ENCODE results near the gene HNRNPUL2.

DNA sequence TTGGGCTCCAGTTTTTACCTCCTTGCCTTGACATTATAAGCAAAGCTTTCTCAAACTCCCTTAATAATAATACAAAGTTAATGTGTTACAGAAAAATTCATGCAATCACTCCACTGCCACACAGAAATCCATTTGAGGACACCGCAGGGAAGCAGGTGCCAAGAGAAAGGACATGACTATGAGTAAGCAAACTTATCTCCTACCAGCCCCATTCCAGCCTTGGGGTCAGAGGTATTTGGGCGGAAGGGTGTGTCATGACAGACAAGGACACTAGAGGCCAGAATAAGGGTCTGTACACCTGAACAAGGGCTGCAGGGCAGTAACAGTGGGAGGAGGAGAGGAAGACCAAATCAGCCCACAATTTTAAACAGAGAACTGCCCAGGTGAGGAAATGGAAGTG, 13.9 kb downstream of the HNRNPUL2 start:
- TF ChIP-seq, protein P1, sequence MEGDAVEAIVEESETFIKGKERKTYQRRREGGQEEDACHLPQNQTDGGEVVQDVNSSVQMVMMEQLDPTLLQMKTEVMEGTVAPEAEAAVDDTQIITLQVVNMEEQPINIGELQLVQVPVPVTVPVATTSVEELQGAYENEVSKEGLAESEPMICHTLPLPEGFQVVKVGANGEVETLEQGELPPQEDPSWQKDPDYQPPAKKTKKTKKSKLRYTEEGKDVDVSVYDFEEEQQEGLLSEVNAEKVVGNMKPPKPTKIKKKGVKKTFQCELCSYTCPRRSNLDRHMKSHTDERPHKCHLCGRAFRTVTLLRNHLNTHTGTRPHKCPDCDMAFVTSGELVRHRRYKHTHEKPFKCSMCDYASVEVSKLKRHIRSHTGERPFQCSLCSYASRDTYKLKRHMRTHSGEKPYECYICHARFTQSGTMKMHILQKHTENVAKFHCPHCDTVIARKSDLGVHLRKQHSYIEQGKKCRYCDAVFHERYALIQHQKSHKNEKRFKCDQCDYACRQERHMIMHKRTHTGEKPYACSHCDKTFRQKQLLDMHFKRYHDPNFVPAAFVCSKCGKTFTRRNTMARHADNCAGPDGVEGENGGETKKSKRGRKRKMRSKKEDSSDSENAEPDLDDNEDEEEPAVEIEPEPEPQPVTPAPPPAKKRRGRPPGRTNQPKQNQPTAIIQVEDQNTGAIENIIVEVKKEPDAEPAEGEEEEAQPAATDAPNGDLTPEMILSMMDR (IDR thresholded peaks at IDR 0.05) = no peak
- no peak for TF ChIP-seq POLR2A (IDR thresholded peaks at IDR 0.05)

Measured in thyroid gland (tissue), 4 donors.